GOT3 (cell line): ENCODE data around the gene AP3B1.

ENCODE experiments used
- DNase-seq: peaks from one replicate; lab custom pipeline; 2025; ENCODE audit warnings: mixed read lengths; lab: John Stamatoyannopoulos, UW

The AP3B1 gene

DNA sequence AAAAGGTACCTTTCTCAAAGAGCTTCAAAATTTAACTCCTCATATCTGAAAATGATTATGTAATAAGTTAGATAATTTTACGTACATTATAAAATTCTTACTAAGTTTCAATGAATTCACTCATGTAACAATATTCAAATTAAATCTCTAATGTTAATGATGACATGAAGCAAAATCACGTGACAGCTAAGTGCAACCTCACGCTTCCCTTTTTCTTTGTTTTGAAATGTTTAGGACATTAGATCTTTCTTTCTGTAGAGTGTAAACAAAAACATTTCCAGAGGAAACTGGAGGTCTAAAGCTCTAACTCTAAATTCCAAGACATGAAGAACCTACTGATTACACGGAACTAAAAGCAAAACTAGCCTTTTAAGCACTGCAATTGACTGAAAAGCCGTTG, 291.0 kb downstream of the AP3B1 start:
- no peak for DNase-seq

DNA sequence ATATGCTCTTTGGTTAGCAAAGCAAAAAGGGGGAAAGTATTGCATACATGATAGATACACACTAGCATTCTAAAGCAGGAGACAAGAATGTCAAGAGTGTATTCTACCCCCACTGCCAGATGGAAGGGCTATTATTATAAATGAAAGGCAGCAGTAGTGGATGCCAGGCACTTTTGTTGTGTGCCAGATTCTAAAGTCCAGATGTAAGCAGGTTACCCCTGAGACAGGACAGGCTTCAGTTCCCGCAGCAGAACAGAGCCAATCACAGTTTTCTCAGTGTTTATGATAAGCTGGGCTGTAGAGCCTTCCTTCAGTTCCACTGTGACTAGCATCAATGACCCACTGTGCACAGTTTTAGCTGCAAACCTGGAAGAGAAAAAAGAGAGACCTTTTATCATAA, 291.8 kb downstream of the AP3B1 start:
- no peak for DNase-seq

DNA sequence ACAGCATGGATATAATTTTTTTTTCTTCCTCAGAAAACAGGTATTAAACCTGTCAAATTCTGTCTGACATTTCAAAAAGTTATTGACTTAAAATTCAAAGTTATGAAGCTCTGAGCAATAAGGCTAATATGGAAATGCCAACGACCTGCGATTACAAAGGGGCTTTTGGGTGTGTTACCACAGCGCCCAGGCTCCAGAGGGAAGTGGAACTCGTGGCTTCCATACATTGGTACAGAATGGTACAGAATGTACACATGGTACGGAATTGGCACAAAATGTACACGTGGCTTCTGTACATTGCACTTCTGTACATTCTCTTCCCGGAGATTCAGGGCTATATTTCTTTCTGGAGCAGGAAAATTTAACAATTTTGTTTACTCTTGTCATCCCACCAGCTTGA, 293.3 kb downstream of the AP3B1 start:
- DNase-seq = no peak

DNA sequence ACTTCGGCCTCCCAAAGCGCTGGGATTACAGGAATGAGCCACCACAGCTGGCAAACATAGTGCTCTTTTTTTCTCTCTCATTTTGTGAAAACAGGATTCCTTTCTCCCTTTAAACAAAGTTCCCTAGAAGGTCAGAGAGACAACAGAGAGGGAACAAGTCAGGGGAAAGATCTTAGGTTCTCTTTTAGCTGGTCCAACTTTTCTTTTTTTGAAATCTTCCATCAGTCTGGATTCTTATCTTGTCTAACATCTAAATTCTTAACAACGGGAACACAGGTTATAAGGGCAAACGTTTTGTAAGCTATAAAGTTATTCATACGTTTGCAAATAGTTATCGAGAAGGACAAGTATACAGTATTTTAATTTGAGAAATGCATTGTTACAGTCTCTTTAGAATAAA, 294.3 kb downstream of the AP3B1 start:
- DNase-seq = no peak

DNA sequence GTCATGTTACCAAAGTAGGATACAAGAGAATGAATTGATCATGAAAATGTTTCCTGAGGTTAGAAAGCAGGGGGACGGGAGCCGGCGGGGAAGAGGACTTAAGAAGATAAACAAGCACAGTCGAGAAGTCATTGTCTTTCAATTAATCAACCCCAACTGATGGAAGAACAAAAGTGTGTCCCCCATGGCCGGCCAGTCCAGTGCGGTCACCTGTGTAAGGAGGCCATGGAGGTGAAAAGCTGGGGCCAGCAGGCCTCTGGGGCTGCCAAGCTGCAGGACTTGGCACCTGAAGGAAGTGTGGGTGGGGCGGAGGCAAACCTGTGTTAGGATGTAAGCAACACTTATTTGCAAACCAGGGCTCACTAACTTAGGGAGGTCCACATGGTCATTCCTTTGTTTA, 295.1 kb downstream of the AP3B1 start:
- no peak for DNase-seq

DNA sequence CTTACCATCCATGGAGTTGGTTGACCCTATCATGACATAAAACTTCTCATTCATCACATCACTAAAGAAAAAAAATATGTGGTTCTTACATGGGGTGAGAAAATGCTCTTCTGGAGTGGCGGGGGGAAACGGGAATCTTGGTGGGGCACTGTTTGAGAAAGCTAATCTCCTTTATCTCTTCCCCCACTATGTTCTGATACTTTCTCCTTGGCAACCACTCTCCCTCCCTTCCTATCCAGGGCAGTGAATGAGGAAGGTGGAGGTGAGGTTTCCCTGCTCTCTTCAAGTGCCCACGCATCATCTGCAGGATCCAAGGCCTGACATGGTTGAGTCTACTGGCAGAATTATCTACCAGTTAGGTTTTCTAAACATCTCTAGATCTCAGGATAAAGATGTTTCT, 297.6 kb downstream of the AP3B1 start:
- DNase-seq = no peak

DNA sequence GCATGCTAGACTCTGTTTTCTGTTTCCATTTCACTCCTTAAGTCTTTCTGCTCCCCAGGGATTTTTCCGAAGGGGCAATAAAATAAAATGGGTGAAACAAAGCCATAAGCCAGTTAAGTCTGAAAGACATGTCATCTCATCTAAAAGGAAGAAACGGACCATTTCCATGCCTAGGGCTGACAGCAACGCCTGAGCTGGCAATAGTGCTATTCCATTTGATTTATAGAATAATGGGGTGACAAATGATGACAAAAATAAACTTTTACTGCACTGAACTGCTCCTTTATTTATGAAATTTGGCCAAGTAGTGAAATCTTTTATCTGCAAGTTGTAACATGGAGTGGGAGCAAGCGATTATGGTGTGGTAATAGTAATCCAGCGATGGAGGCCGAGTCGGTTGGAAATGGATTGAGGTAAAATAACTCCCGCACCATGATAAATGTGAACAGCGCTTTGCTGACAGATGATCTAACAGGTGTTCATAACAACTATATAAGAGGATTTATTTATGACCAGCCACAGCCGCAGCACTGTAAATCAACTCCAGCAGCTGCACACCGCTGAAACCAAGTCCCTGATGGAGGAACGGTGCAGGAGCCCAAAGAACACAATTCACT, 298.6 kb downstream of the AP3B1 start:
- DNase-seq = no peak

DNA sequence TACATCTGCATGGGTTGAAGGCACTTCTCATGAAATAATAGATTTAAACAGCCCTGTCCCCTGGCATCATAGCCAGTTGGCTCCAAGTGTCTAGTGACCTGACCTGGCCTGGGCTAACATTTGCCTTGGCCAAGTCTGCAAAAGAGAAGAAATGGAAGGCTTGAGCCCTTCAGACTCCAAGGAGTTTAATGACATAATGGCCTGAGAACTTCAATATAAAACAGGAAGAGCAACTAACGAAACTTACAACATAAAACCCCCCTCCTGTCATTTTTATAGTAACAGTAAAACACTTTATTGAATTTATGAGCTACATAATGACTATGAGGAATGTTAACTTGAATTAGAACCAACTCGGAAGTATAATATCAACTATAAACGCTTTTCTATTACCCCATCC, 299.6 kb downstream of the AP3B1 start:
- no peak for DNase-seq

DNA sequence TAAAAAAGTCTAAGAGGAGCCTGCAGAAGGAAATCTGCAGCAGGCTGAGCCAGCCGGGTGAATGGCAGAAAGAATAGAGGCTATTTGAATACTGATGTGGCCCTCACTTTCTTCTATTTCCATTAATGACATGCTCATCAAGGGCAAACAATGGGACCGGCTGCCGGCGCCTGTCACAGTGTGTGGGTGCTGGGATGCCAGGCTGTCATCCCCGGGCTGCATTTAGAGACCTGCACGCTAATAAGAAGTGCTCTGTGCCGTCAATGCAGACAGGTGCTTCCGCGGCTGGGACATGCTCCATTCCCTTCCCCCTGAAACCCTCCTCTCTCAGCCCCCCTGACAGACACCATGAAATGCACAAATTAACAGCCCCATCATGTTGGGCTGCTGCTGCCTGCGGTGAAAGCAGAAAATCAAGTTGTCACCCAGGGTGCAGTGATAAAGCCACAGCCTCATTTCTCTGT, 300.6 kb downstream of the AP3B1 start:
- no peak for DNase-seq

DNA sequence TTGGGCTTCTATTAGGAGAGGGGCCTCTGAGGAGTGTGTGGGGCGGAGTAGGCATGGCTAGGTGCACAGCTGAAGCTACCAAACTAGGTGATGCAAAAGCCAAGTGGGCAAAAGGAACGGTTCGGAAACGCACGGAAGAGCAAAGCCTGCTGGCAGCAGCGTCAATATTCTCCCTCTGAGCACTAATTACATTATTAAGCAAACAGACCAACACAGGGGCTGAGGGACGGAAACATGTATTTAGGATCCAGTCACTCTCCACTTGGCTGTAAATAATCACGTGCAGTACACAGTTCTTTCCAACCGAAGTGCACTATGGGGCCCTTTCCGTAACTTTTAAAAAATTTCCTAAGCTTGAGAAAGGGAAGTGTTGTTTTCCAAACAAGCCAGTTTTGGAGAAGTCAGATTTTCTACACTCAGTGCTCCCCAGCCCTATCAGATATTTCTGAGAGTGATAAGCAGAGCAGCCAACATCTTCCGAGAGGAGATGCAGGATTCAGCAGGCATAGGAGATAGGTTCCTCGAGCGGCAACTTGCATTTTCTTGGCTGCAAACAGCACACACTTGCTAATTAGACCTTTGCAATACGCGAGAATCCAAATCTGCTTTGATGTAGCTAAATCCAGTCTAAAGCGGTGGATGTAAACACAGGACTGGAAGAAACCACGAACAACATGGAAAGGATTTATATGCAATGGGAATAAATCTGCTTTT, 301.2 kb downstream of the AP3B1 start:
- no peak for DNase-seq

DNA sequence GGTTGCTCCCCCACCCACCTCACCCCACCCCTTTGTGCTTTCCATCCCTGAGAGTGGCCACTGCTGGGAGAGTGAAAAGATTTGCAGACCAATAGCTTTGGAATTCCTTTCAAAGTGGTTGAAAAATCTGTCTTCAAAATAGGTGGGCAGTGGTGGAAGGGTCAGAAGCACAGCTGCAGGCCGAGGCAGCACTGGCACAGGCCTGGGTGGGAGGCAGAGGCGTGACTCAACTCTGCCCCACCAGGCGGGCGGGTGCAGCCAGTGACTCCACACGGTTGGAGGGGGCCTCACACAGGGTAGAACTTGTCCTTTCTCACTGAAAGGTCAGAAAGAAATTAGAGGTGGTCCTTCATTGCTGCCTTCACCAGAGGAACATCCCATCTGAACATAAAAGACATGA, 303.4 kb downstream of the AP3B1 start:
- no peak for DNase-seq

DNA sequence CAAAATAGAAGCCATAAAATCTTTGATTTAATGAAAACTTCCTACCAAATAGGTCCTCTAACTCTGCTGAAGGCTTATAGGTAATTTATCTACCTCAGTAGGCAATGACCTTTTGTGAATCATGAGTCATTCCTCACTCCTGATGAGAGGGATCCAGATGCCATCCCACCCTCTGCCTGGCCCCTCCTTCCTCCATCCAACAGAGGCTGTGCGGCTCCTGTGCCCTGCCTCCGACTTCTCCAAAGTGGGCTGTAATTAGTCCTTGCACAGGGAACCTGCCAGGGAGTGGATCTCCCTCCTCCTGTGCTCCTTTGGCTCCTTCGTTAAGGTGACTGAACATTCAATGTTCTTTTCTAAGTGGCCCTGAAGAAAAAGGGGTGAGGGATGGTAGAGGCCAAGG, 304.5 kb downstream of the AP3B1 start:
- no peak for DNase-seq

DNA sequence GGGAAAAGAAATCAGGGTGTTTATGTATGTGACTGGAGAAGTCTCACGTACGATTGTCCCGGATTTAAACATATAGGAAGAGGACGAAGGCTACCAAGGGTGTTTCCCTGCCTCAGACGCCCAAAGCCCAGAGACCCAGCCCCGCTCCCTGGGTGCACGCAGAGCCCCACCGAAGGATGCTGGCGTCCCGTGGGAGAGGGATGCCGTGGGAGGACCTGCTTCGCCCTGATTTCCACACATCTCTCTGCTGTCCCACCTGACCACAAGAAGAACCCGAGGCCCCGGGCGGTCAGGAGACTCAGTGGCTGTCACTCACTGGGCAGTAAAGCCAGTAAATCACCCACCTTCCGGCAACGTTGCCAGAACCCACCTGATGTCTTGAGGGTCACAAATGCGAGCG, 306.5 kb downstream of the AP3B1 start:
- no peak for DNase-seq

DNA sequence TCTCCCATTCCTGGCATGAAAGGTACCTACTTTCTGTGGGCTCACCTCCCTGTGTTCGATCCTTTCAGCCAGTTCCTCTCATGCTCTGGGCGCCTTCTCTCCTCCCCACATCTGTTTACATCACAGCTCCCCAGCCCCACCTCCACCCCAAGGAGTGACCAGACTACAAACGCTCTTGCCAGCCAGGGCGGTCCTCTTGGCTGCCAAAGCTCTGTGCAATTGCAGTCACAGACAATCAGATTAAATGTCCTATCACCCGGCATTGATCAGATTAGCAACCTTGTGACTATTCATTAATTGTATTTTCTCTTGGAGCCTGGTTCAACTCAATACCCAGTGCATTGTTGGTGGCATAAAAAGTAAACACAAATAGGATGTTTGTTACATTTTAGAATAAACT, 307.2 kb downstream of the AP3B1 start:
- no peak for DNase-seq

DNA sequence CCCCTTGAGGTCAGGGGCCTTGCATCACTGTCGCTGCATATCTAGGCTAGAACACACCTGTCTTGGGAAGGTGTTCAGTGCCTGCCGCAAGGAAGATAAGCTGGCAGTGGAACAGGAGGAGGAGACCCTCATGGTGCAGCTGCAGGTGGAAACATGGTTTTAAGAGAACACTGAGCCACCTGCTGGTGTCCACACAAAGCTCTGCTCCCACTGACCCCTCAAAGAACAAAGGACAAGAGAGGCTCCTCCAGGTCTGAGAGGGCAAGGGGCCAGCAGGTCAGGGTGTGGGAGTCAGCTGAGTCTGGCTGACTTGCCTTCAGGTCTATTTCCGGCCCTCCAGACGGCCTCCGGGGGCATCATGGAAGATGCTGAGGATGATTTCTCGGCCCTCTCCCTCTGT, 308.2 kb downstream of the AP3B1 start:
- no peak for DNase-seq

DNA sequence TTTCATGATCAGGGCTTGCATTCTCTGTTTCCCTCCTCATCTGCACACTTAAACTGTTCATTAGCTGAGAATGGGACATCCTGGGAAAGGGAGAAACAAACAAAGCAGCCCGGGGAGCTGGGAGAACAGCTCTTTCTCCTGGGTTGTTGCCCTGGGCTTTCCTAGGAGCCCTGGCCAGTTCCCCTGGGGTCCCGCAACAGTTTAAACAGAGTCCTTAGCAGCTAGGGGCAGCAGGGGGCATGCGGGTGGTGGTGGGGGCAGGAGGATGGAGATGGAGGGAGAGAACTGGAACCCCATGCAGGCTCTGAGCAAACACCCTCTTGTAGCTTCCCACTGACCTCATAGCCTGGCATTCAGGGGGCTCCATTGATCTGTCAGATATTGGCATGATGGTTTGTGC, 309.3 kb downstream of the AP3B1 start:
- no peak for DNase-seq

DNA sequence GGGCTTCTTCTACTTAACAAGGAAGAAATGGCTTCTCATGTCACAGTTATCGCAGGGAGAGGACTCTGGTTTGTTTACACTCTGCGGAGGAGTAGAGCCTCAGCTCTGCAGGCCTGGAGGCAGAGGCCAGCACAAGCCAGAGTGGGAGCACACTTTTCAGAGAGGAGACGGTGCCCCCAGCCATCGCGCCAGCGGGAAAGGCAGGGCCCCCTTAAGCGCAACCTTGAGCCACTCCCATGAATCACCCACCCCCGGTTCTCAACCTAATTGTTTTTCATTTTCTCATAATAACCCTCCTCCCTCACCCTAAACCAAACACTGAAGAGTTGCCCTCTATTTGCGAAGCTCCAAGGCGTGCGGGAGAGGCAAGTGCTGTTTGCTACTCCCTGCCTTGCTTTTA, 309.9 kb downstream of the AP3B1 start:
- no peak for DNase-seq

DNA sequence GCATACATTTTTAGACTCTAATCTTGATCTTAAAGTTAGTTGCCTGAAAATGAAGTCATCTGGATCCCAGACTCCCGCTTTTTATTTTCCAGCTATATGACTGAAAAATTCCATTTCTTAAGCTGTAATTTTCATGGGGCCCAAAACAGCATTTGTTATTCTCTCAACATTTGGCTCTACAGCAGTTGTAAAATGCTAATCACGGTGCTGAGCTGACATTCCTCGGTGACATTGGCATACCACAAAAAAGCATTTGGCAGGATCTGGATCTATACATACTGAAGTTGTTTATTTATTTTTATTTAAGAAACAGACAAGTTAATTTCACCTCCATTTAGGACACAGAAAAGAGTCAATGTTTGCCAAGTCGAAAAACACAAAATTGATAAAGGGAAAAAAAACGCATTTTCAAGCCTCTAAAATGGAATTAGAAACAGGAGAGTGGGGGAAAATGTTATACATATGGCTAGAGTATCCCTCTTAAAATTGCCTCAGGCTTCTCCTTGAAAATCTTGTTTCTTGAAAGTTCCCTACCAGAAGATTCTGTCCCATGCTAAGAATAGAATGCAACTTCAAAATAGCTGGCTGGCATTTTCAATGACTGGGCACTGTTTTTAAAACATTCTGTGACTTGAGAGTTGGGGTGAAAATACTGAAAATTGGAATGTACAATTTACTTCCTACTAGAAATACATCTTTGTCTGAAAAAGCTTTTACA, 310.9 kb downstream of the AP3B1 start:
- no peak for DNase-seq

DNA sequence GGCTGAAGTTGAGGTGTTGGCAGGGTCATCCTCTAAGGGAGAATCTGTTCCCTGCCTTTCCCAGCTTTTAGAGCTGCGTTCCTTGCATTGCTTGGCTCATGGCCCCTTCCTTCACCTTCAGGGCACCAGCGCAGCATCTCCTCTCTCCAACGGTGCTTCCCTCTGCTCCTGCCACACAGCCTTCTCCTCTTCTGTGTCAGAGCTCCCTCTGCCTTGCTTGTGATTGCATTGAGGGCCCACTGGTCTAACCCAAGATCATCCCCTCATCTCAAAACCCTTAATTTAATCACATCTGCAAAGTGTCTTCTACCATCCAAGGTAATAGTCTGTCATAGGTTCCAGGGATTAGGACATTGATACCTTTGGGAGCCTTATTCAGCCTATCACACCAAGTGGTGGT, 312.7 kb downstream of the AP3B1 start:
- no peak for DNase-seq

DNA sequence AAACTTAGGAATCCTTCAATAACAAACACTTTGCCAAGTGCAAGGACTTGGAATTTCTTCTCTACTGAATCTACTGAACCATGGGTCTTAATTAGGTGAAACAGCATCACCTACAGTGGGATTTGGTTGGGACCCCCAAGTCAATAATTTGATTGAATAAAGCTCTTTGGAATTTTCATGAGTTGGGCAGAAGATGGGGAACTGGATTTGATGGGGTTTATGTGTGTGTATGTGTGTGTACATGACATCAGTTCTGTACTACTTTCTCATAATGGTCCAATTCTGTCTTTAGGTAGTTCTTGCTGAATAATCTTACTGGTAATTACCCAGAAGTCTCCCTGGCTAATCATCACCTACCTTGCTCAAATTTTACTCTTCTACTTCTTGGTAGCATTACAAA, 319.9 kb downstream of the AP3B1 start:
- no peak for DNase-seq

DNA sequence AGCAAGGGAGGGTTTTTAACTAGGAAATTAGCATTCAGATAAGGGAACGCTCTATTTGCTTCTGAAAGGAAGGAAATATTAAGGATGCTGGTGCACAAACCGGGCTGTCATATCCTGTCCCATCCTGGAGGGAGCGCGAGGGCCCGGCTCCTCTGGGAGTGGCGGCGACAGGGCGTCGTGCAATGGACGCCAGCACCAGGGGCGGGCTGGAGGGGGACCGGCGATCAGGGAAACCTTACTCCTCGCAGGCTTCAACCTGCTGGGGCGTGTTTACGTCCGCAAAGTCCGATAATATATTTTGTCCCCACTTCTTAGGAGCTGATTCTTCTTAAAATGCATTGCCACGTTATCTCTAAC, 321.3 kb downstream of the AP3B1 start:
- DNase-seq = no peak

DNA sequence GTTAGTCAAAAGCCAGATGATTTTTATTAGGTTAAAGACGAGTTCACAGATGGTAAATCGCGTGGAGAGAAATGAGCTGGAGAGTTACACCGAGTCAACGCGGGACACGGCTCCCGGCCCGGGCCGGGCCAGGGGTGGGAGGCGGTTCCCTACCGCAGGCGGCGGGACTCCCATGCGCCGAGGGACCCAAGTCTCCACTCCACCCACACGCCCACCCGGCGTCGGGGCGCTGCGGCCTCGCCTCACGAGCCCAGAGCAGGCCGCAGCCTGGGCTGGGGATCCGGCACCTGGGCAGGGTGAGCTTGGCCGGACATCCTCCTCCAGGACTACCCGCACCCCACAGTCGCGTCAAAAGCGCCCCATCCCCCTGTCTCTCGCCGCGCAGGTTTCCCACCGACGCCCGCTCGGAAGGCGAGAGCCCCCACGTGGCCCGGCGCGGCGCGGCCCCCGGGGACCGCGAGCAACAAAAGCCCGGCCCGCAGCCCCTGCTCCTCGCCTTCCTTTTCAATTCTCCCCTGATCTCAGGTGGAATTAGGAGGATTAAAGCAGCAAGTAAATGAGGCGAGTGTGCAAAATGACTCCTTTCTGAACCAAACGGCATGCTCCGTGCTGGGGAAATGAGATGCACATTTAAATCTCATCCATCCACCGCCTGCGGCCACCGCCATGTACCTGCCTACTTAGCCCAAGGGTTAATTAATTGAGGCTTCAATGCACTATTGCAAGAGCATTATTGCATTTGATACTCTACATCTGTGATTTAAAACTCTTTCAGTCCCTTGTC, 321.8 kb downstream of the AP3B1 start:
- DNase-seq = no peak
